GM12872 (cell line): Measurements from ENCODE around the gene TTC13.

Experiments
- CTCF ChIP-seq: IDR thresholded peaks from 3 replicates; pipeline ENCODE4 v1.5.1; 2011; ENCODE audit warnings: low read depth, mild to moderate bottlenecking, low read length, moderate library complexity; ENCODE audit not compliant: insufficient read depth

TTC13 gene

GRCh38 chr1:230857077-230857476 lies 121.6 kb downstream of the TTC13 start:
- TF ChIP-seq CTCF = no peak
